Fibroblast of upper back skin (primary cell): ENCODE results near the gene SLCO4A1.
"Not testable (repeated sequence)": the region's sequence is repeated elsewhere in the genome, so short reads cannot be mapped to it uniquely, and the experiment has no call there.

Experiments used
- DNase-seq: peaks from one replicate; pipeline ENCODE4 v3.0.0-alpha.2; 2013

Gene SLCO4A1

DNA sequence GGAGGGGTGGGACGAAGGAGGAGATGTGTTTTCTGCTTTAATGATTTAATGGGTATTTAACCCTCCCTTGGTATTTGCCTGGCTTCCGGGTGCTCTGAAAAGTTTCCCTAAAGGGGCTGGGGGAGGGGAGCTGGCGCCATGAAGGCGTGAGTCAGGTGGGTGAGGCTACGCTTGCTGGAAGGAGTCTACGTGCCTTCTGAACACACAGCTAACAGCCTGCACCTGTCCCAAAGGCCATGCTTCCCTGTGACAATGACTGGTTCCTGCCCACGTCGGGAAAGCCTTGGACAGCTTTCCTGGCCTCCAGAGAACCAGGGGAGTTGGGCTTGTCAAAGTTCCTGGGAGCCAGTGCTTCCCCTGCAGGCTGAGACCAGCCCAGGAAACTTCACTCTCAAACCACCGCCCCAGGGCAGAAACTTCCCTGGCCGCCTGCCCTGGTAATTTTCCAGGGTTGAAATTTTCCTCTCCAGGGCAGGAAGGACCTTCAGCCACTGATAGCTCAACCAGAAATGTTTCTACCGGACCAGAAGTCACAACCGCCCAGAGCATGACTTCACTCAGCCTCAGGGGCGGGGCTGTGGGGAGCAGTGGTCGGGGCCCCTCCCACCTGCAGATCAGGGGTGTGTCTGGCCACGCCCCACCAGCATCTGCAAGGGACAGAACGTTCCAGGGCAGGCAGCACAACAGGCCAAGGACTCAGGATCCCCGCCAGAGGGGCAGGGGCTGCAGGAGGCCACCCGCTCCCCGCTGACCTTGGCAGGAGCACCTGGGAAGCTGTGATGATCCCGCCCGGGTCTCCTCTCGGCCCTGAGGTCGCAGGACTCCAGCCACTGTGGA lies 18.6 kb upstream of the SLCO4A1 start:
- peak; percentile 52 for DNase-seq

- DNase-seq, result no peak
Observed at GRCh38 chr20:62624325-62624690, 18.0 kb upstream of the SLCO4A1 start.

GRCh38 chr20:62624719-62625453 lies 17.4 kb upstream of the SLCO4A1 start:
- no peak for DNase-seq

GRCh38 chr20:62625516-62625915 lies 16.8 kb upstream of the SLCO4A1 start:
- DNase-seq, result no peak

DNA sequence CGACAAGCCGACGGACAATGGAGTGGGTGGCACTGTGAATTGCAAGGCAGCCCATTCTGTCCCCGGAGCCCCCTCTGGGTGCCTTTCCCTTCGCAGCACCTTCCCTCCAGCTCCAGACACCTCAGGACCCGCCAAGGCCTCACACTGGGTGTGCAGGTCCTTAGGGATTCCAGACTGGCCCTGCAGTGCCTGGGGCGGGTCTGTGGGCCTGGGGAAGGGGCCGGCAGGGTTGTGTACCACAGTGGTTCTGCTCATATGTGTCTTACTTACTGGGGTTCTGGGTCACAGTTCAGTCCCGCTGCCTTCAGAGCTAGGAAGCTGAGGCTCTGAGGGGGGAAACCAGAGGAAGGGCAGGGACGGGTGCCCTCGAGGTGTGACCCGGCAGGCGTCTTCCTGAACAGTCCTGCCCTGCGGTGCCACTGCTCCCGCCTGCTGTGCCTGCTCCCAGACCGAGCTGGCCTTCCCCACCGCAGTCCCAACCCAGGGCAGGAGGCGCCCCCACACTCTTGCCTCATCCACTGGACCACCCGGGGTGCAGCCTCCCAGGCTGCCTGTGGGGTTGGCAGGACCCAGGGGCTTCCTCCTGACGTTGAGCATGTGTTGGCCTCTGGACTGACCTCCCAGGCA lies 16.3 kb upstream of the SLCO4A1 start:
- no peak for DNase-seq

DNA sequence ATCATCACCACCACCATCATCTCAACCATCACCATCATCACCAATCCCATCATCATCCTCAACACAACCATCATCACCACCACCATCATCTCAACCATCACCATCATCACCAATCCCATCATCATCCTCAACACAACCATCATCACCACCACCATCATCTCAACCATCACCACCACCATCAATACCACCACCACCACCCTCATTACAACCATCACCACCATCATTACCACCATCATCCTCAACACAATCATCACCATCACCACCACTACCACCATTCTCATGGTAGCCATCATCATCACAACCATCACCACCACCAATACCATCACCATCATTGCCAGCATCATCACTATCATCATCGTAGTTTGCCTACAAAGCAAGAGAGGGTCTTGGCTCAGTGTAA lies 14.9 kb upstream of the SLCO4A1 start:
- DNase-seq, result not testable (repeated sequence)

DNA sequence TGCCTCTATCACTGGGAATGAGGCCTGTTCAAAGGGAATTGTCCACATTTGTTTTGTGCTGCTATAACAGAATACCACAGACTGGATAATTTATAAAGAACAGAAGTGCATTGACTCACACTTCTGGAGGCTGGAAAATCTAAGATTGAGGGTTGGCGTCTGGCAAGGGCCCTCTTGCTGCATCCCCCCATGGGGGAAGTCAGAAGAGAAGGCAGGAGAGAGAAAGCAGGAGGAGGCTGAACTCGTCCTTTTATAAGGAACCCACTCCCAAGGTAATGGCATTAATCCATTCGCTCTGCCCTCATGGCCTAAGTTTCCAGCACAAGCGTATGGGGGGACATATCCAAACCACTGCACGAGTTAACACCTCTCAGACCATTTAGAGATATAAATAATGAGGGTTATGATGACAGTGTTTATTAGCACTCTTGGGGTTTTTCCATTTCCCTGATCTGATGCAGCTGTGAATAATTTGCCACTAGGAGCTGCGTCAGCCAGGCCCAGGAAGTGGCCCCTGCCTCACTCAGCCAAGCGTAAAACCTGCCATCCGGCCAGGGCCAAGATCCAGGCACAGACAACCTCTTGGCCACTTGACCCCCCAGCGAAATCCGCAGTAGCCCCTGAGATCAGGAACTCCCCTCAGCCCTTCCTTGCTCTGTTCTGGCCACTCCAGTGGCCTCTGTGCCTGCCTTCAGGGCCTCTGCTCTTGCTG lies 14.2 kb upstream of the SLCO4A1 start:
- DNase-seq, result peak; percentile 20

DNA sequence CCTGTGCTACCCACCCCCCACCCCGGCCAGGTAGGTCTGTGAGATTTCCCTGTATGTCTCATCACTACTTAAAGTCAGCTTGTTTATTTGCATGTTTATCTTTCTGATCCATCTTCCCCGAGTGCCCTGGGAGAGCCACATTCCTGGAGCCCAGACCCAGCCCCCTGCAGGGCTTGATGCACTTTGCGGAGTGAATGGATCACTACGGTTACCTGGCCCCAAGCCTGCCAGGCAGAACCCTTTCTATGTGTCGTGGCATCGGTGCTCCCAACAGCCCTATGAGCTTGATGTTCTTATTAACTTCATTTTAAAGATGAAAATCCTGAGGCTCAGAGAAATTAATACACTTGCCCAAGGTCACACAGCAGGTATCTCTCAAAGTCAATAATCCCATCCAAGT lies 13.6 kb upstream of the SLCO4A1 start:
- DNase-seq, result no peak

DNA sequence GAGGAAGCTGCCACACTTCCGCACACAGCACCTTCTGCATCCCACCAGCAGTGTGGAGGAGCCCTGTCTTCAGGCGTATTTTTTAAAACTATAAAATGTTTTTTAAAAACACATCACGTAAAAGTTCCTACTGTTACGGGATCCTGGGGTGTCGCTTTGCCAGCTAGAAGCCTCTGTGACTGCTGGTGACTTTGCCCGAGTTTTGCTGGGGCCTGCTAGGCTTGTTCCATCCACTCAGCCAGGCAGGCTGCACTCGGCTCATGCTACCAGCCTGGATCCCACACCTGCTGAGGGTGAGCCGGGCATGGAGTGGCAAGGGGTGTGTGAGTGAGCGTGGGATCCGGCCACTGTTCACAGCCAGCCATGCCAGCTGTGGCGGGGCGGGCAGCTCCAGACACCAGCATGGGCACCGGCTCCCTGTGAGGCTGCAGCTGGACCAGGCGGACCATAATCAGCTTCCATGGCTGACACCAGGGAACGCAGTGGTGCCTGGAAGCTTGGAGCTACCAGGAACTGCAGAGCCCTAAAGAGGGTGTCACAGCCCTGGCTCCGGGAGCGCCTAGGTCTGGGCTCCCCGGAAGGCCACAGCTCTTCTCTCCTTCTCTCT lies 12.3 kb upstream of the SLCO4A1 start:
- DNase-seq, result no peak

- DNase-seq, result no peak
Observed at GRCh38 chr20:62631336-62632308, 10.7 kb upstream of the SLCO4A1 start.

- no peak for DNase-seq
Observed at GRCh38 chr20:62632575-62633090, 9.7 kb upstream of the SLCO4A1 start.

GRCh38 chr20:62633598-62634329 lies 8.5 kb upstream of the SLCO4A1 start:
- peak; percentile 10 for DNase-seq

DNA sequence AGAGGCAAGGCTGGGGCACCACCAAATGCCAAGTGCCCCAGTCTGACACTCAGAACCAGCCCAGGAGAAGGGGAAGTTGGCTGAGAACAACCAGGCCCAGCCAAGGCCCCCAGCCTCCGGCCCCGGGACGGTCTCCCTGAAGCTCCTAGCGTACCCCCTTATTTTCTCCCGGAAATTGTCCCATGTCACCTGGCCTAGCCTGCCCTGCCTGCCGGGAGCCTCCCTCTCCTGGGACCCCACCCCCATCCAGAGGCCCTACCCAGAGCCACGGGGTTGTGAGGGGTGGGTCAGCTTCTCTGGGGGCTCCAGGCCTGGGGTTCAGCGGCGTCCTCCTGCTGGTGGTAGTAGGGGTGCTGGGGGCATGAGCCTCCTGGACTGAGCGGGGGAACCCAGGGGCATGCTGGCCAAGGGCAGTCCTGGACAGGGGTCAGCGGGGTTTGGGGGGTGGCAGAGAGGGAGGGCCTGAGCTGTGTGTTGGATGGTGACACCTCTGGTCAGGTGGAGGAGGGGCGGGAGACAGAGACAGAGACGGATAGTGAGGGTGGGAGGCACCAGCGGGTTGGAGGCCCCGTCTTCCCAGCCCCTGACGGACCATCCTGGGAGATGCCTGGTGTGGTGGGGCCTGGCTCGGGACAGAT lies 7.9 kb upstream of the SLCO4A1 start:
- no peak for DNase-seq

DNA sequence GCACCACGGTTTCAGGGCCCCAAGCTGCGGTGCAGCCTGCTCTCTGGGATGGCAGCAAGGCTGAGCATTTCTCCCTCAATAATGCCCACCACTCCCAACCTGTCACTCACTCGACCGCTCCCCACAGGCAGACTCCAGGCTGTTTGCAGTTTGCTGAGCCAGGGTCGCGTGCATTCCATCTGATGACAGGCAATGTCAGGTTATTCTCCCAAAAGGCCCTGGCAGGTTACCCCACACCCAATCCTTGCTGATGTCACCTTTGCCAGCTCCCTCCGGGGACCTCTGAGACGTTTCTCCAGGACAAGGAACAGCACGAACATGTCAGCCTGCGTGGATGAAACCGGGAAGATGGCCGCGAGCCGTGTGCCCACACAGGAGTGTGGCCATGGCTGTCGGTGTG lies 7.1 kb upstream of the SLCO4A1 start:
- no peak for DNase-seq

DNA sequence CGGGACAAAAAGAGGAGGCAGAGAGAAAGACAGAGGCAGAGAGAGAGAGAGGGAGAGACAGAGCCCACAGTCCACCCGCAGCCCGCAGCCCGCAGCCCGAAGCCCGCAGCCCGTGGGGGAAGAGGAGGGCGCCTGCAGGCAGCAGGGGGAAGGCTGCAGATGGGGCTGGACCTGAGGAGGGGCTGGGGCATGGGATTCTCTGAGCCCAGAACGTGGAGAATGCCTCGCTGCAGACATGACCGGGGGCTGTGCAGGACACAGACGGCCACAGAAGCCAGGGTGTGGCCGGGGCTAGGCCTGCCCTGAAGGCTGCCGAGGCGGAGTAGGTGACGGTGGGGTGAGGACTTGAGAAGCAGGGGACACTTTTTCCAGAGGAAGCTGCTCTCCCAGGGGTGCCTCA lies 6.5 kb upstream of the SLCO4A1 start:
- DNase-seq, result no peak

GRCh38 chr20:62636446-62636845 lies 5.9 kb upstream of the SLCO4A1 start:
- no peak for DNase-seq

- DNase-seq, result no peak
Observed at GRCh38 chr20:62637110-62637509, 5.2 kb upstream of the SLCO4A1 start.

DNA sequence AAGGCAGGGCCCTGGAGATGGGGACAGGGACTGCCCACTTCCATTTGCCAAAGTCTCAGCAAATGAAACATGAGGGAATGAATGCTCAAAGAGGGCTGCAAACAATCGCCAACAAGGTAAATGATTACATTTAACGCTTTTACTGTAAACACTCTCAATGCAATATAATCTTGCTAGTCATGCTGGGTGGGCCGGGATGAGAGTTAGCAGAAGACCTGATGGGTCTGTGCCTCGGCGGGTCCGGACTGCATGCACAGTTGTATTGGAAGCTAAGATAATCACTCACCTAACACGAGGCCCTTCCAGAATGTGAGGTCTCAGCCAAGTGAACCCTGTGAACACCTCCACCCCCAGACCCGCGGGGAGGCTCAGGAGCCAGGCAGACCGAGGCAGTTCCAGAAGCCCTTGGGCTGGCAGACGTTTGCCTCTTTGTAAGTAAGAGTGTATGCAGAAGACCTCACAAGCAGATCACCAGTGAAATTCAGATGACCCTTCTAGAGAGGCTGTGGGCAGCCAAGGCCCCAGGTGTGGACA lies 4.7 kb upstream of the SLCO4A1 start:
- no peak for DNase-seq

GRCh38 chr20:62638055-62638570 lies 4.2 kb upstream of the SLCO4A1 start:
- no peak for DNase-seq
